AG10803 (cell line): Measurements from ENCODE around the gene CD63.
A peak's percentile ranks its signal among the peaks of the same experiment; 100 is the strongest.

Source experiments
- DNase-seq: peaks from one replicate; pipeline ENCODE4 v3.0.0; 2010; ENCODE audit warnings: low read depth
- H3K4me3 ChIP-seq: 2 replicates; pipeline ENCODE4 v1.5.1; 2011; ENCODE audit warnings: mild to moderate bottlenecking, low read length, control low read depth
- TF ChIP-seq, protein P1 (sequence below): conservative IDR thresholded peaks from 2 replicates; pipeline ENCODE4 v1.5.1; 2011; ENCODE audit warnings: mild to moderate bottlenecking, low read length, control low read depth, inconsistent platforms

The CD63 gene

DNA sequence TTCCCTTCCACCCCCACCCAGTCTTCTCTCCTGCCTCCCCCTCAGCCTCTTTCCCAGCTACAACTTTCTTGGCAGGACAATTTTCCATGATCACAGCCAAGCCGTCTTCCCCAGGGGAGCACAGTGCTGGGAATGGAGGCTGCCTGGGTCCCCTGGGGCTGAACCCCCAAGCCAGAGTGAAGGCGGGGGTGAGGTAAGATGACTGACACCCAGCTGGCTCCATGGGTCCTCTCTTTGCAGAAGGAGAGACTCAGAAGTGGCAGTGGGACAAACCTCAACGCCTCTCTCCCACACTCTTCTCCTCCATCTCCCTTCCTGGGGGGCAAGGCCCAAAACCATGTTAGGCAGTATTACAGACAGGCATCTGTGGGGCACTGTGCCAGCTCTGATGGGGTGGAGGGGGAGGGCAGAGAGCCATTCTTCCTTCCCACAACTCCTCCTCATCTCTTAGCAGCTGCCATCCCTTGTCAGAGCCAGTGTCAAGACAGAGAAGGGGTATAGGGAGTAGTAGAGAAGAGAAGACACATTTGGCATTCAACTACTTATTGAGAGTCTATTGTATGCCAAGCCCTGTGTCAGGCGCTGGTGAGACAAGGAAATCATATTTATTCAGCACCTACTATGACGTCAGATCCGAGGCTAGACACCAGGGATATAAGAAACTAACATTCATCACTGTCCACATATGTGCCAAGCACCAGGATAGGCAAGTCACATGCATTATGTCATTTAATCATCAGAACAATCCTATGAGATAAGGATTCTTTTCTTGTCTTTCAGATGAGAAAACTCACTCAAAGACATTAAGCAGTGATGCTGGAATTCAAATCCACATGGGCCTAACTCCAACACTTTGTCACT lies 24.7 kb downstream of the CD63 start:
- DNase-seq = no peak
- TF ChIP-seq, protein P1, sequence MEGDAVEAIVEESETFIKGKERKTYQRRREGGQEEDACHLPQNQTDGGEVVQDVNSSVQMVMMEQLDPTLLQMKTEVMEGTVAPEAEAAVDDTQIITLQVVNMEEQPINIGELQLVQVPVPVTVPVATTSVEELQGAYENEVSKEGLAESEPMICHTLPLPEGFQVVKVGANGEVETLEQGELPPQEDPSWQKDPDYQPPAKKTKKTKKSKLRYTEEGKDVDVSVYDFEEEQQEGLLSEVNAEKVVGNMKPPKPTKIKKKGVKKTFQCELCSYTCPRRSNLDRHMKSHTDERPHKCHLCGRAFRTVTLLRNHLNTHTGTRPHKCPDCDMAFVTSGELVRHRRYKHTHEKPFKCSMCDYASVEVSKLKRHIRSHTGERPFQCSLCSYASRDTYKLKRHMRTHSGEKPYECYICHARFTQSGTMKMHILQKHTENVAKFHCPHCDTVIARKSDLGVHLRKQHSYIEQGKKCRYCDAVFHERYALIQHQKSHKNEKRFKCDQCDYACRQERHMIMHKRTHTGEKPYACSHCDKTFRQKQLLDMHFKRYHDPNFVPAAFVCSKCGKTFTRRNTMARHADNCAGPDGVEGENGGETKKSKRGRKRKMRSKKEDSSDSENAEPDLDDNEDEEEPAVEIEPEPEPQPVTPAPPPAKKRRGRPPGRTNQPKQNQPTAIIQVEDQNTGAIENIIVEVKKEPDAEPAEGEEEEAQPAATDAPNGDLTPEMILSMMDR = no peak
- no peak overlapping the region for H3K4me3 ChIP-seq

DNA sequence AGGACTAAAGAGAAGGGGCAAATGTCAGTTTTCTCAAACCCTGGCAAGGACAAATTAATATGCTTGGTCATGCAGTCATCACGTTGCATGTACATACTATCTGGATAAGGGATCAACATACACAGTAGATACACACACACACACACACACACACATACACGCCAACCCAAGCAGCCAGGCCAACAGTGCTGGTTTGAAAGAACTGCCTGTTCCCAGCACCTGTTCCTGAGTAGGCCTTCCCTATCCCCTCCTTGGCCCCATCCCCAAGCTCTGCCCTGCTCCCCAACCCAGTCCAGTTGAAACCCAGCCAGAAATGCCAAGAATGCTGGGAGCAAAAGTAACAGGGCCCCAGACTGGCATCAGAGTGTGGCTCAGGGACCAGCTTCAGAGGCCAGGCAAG lies 25.5 kb downstream of the CD63 start:
- TF ChIP-seq, protein P1 = no peak
- no peak for DNase-seq
- no peak overlapping the region for H3K4me3 ChIP-seq

DNA sequence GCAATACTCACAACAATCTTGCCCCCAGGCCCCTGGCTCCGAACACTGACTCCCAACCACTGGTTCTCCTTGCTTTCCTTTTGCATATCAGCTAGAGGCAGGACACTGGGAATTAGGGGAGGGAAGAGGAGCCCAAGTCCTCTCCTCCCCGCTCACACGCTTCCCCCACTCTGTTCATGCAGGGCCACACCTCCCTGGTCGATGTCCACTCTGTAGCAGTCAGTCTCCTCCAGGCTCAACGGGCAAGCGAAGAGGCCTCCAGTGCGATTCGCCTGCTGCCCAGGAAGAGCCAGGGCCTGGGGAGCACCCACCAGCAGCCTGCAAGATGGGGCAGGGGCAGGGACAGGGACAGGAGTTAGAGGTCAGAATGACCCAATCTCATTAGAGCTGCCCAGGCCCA lies 25.9 kb downstream of the CD63 start:
- H3K4me3 ChIP-seq = no peak overlapping the region
- TF ChIP-seq, protein P1 = no peak
- no peak for DNase-seq

DNA sequence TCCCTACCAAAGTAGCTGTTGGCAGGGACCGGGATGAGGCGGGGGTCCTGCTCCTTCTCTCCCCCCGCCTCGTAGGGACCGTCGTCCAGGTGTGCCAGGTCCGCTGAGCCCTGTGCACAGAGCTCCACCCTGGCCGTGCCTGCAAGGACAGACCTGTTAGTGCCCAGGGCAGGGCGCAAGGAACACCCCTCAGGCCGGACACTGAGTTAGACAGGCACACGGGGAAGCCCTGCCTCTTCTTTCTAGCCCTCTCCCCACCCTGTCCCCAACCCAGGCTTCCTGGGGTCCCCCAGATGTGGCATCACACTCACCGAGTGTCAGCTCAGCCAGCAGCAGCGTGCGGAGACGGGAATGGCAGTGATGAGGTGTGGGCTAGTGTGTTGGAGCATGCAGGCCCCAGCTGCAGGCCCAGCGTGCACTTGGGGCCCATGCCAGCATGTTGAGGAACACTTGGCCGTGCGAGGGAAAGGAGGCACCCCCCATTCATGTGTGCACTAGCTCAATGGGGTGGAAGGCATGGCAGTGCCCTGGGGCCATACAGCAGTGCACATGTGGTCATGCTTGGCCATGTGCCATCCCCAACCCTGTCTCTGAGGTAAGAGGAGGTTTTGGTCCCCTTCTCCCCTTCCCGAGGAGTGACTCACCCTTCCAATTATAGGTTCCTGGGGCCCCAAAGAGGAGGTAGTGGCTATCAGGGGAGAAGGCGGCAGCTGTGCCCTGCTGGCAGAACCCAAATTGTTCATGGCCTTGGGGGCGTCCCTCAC lies 28.4 kb downstream of the CD63 start:
- peak; percentile 30 for DNase-seq
- H3K4me3 ChIP-seq = no peak overlapping the region
- TF ChIP-seq, protein P1 = no peak

DNA sequence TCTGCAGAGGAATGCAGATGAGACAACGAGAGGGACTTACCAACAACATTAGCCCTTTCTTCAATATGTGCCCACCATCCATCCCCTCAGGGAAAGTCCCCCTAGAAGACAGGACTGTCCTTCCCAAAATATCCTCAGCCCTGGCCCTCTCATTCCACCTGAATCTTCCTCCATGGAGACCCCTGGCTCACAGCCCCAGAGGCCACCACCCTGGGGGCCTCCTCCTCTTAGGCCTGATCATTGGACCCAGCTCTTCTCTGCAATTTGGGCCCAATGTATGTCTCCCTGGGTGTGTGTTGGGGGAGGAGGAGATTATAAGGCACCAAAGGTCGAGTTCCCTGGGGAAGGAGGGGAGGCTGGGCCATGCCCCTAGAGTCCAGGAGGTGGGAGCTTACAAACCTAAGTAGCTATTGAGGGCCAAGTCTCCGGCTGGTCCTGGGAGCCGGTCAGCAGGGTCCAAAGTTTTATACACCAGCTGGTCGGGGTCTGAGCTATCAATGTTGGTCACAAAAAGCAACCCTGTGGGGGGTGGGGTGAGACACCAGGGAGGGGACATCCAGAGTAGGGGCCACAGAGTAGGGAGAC lies 29.2 kb downstream of the CD63 start:
- no peak for DNase-seq
- TF ChIP-seq, protein P1 = no peak

DNA sequence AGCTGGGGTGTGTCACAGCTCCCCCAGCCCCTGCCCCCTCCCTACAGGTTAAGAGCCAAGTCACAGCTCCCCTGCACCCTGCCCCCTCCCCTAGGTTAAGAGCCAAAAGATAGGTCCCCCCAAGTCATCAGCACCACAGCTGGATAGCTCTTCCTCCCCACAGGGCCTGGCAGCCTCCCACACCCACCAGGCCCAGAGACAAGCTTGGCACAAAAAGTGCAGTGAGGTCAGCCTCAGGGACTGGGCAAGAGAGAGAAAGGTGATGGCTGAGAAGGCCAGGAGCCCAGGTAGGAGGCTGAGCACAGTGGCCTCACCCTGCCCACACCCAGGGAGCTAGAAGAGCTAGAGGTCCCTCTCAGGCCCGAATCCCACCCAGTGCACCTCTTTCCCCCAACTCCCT lies 29.8 kb downstream of the CD63 start:
- TF ChIP-seq, protein P1 = no peak
- no peak overlapping the region for H3K4me3 ChIP-seq
- DNase-seq = no peak

More for the DNA sequence above, 29.2 kb downstream of the CD63 start:
- no peak overlapping the region for H3K4me3 ChIP-seq
